ENCODE data around the gene PRKCA. TPM values are rescaled to one million over a fixed set of nuclear protein-coding genes. Genes with fewer than 3 reads are reported as not detected.

Gene PRKCA
- total and polyA plus RNA-seq, 2 donors (not counting 3 experiments of a cell fraction or from before 2014, with no cell fraction given), result 7.5 to 34.2 TPM

- no peak for DNase-seq (ENCODE audit: low read depth, low spot score)
- ChIA-PET POLR2A (no interaction called here), CTCF (interaction anchor here (1.2 to 1.3 kb wide), 2 partner anchors 15 to 27 kb away, joined by 4 to 5 read pairs; no protein-coding TSS in a partner anchor)
- no peak overlapping the region for H3K9ac ChIP-seq (replicated peaks; ENCODE audit: extremely low read depth, insufficient read depth, low read length)
- no peak overlapping the region for H3K4me2 ChIP-seq (ENCODE audit: insufficient read depth, low read length)
- H3K9me1 ChIP-seq (replicated peaks; ENCODE audit: control insufficient read depth, extremely low read depth, insufficient read depth, low read length), result no peaks in the 10 kb centered on the region
- intact Hi-C loops (cut with micrococcal nuclease) (no loop called here), dilution Hi-C loops (cut with MboI; ENCODE audit: extremely low pct_ligation_motif_present, low sequenced_read_pairs) (no loop called here)
- no peak overlapping the region for H2AFZ ChIP-seq (ENCODE audit: low read depth, low read length)
- no peak overlapping the region for H3K4me3 ChIP-seq (replicated peaks in 1 of 3; ENCODE audit: insufficient read depth in 1 of 3, low read depth in 1 of 3, low read length in 3 of 3)
- H3K36me3 ChIP-seq (ENCODE audit: control insufficient read depth in 2 of 2, extremely low read depth in 1 of 2, insufficient read depth in 2 of 2, low read length in 2 of 2), result no peaks in the 10 kb centered on the region
- H4K20me1 ChIP-seq (replicated peaks; ENCODE audit: control insufficient read depth, extremely low read depth, insufficient read depth, low read length), result no peaks in the 10 kb centered on the region
- no TSS peak for BruUV-seq (replicated peaks)
- no peaks in the 10 kb centered on the region for H3K27me3 ChIP-seq (ENCODE audit: control insufficient read depth in 2 of 2, insufficient read depth in 2 of 2, low read length in 2 of 2)
- H3K9me3 ChIP-seq (replicated peaks; ENCODE audit: control insufficient read depth, insufficient read depth, low read length), result no peaks in the 10 kb centered on the region
- no peak overlapping the region for H3K27ac ChIP-seq (ENCODE audit: insufficient read depth, low read depth, low read length)
- H3K79me2 ChIP-seq (ENCODE audit: control insufficient read depth, insufficient read depth, low read length), result peaks cover 3% of the 10 kb centered on the region
- H3K4me1 ChIP-seq (ENCODE audit: control insufficient read depth, extremely low read depth, insufficient read depth, low read length), result peaks cover 20% of the 10 kb centered on the region
- TF ChIP-seq FOS (IDR thresholded peaks at IDR 0.05; ENCODE audit: borderline replicate concordance, insufficient read depth, low read length) (peak; percentile 30), EZH2 (IDR thresholded peaks at IDR 0.05; ENCODE audit: borderline replicate concordance, low read depth, low read length, severe bottlenecking) (no peak)
- FAIRE-seq, result no peak
These were observed 208.7 kb downstream of the PRKCA start for GRCh38 chr17:66511135-66511534.

GRCh38 chr17:66514227-66514806 is 211.9 kb downstream of the PRKCA start:
- Histone ChIP-seq H3K27me3 (ENCODE audit: control insufficient read depth in 2 of 2, insufficient read depth in 2 of 2, low read length in 2 of 2) (no peaks in the 10 kb centered on the region), H3K27ac (ENCODE audit: insufficient read depth, low read depth, low read length) (no peak overlapping the region), H3K36me3 (ENCODE audit: control insufficient read depth in 2 of 2, extremely low read depth in 1 of 2, insufficient read depth in 2 of 2, low read length in 2 of 2) (no peaks in the 10 kb centered on the region), H3K9me3 (replicated peaks; ENCODE audit: control insufficient read depth, insufficient read depth, low read length) (no peaks in the 10 kb centered on the region), H3K4me2 (ENCODE audit: insufficient read depth, low read length) (no peak overlapping the region), H3K9me1 (replicated peaks; ENCODE audit: control insufficient read depth, extremely low read depth, insufficient read depth, low read length) (no peaks in the 10 kb centered on the region), H4K20me1 (replicated peaks; ENCODE audit: control insufficient read depth, extremely low read depth, insufficient read depth, low read length) (no peaks in the 10 kb centered on the region), H3K4me1 (ENCODE audit: control insufficient read depth, extremely low read depth, insufficient read depth, low read length) (peaks cover 8% of the 10 kb centered on the region), H2AFZ (ENCODE audit: low read depth, low read length) (no peak overlapping the region), H3K4me3 (replicated peaks in 1 of 3; ENCODE audit: insufficient read depth in 1 of 3, low read depth in 1 of 3, low read length in 3 of 3) (no peak overlapping the region), H3K9ac (replicated peaks; ENCODE audit: extremely low read depth, insufficient read depth, low read length) (no peak overlapping the region), H3K79me2 (ENCODE audit: control insufficient read depth, insufficient read depth, low read length) (no peaks in the 10 kb centered on the region)
- no peak for DNase-seq (ENCODE audit: low read depth, low spot score)
- BruUV-seq (replicated peaks), result no TSS peak
- ChIA-PET POLR2A (no interaction called here), CTCF (interaction anchor here (0.8 kb wide), 1 partner anchor 9 kb away, joined by 3 read pairs; no protein-coding TSS in a partner anchor)
- dilution Hi-C loops (cut with MboI; ENCODE audit: extremely low pct_ligation_motif_present, low sequenced_read_pairs), result no loop called here
- intact Hi-C loops (cut with micrococcal nuclease), result no loop called here
- FAIRE-seq, result no peak
- TF ChIP-seq POLR2AphosphoS5 (IDR thresholded peaks at IDR 0.05; ENCODE audit: insufficient read depth, low read depth, low read length) (no peak), JUN (IDR thresholded peaks at IDR 0.05; ENCODE audit: borderline replicate concordance, insufficient read depth, insufficient read length, low read depth) (no peak)

Data from endothelial cell of umbilical vein (primary cell).